ENCODE measurements around the gene GBP1. TPM values are rescaled to one million over a fixed set of nuclear protein-coding genes. Genes with fewer than 3 reads are reported as not detected.
"Not testable (repeated sequence)": the region's sequence is repeated elsewhere in the genome, so short reads cannot be mapped to it uniquely, and the experiment has no call there.

The GBP1 gene
- 20.8 and 35.6 TPM in 2 replicates for total RNA-seq

DNA sequence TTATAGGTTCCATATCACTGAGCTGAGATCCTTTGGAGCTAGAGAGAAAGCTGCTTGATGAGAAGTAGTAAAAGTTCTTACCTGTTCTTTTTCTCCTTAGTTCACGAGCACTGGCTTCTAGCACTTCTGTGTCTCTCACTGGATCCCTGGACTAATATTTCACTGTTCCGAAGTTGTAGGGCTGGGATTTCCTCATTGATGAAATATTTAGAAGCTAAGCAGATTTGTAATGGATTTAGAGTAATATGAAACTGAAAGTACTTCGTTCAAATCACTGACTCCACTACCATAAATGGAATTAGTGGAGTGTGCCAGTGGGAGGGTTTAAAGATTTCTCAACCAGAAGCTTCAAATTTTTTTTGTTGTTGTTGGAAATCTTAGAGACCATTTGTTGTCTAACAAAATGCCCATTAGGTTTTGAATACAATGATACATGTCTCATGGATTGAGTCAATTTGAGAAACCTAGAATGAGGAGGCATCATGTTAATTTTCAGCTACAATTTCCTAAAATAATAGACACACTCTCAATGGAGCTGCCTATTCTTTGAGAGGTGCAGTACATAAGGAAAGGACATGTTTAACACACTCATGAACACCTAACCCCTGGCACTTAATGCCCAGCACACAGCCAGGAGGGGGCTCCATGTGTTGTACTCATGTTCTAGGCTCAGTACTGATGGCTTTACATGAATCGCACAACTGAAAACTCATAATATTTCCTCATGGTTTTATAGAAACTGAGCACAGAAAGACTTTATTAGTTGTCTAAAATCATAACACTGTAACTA lies at the start of gene GBP1:
TSS of gene GBP1 (minus strand) at position 130 of the 790 bp plus-strand sequence. CDS start 1,974 bp downstream, outside the sequence.
- DNase-seq (ENCODE audit: low read depth, low spot score) = peak; percentile 68

DNA sequence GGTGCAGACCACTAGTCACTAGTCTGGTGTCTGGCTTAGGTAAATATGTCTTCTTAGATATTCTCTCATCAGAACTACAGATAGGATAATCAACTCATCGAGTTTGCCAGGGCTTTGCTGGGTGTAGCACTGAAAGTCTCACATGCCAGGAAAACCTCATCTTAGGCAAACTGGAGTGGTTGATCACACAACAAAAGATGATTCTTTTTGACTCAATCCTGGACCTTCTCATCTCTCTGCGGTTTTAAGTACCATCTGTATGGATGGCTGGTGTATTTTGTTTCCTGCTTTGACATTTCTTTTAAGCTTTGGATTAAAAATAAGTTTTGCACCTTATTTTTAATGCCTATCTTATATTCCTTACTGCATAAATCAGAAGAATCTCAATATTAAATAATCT lies 49.7 kb upstream of the GBP1 start:
- DNase-seq (ENCODE audit: low read depth, low spot score) = no peak

DNA sequence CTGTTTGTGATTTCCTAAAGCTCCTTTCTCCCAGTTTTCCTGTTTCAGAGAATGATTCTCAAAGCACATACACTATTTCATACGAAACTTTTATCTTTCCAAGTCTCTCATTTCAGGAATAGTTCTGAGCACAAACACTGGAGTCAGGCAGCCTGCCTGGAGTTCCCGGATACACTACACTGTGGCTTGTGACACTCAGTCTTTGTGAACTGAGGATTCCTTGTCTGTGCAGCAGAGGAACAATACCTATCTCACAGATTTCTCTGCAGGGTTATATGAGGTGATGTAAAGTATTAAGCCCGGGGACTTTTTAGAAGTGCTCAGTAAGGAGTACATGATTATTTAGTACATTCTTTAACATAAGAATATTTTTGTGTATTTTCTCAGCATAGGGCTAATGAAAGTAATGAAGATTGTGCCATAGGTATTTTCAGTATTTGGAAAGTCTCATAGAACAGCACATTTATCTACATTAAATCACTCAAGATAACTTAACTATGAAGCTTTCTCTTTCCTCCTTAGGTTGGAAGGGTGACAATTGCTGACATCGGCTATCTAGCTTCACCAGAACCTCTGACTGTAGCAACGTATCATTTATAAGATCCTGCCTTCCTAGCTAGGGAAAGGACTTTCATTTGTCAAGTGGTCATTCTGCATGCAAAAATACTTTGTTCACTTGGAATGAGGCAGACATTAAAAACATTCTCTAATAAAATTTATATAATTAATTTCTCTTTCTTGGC lies 48.0 kb upstream of the GBP1 start:
- DNase-seq (ENCODE audit: low read depth, low spot score) = no peak

DNA sequence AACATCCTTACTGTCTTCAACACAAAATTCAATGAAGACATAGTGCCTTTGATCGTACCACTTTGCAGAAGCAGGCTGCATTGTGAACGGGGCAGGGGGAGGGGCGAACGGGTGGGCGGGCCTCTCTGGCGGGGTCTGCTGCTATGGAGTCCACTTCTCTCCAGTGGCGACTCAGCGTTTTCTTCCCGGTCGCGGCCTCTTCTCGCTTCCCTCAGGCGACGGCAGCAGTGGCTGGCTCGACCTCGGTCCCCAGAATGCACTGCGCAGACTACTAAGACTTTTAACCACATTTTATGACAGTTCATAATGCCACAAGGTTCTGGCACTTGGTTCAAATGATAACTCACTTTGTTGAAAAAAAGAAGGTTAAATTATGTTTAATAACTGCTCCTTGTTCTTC lies 39.7 kb upstream of the GBP1 start:
- DNase-seq (ENCODE audit: low read depth, low spot score) = no peak

GRCh38 chr1:89104147-89104546 lies 39.1 kb upstream of the GBP1 start:
- DNase-seq (ENCODE audit: low read depth, low spot score) = no peak

- no peak for DNase-seq (ENCODE audit: low read depth, low spot score)
Observed at GRCh38 chr1:89102021-89102420, 37.0 kb upstream of the GBP1 start.

DNA sequence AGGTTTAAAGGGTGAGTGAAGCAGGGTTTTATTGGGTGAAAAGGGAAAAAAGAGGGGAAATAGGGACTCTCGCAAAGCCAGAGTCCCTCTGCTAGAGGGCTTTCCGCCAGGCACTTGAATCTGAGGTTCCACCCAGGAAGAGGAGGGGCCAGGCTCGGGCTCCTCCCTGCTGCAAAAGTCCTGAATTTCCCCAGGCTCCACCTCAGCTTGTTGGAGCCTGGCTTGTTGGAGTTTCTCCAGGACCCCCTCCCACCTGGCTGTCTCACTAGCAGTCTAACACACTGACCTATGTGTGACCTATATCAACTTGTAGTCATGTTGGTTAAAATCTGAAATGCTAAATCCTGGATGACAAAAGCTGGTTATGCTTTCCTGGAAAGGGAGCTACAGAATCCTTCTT lies 35.4 kb upstream of the GBP1 start:
- DNase-seq (ENCODE audit: low read depth, low spot score) = no peak

DNA sequence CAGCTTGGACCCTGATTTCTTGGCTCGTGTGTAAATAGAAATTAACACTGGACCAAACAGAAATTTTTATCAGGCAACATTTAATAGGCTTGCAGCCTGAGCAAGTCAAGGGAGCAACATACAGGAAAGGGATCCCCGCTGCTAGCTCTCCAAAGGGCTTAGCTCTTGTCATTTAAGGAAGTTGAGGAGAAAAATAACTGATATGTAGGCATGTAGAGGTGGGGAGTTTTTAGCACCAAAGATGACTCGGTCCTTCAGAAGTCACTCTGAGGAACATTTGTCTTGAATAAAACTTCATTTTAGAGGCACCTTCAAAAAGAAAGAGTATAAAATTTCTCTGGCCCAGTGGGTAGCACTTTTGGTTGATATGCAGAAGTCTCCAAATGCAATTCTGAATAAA lies 33.8 kb upstream of the GBP1 start:
- DNase-seq (ENCODE audit: low read depth, low spot score) = no peak

- DNase-seq (ENCODE audit: low read depth, low spot score) = no peak
Observed at GRCh38 chr1:89095737-89096136, 30.7 kb upstream of the GBP1 start.

DNA sequence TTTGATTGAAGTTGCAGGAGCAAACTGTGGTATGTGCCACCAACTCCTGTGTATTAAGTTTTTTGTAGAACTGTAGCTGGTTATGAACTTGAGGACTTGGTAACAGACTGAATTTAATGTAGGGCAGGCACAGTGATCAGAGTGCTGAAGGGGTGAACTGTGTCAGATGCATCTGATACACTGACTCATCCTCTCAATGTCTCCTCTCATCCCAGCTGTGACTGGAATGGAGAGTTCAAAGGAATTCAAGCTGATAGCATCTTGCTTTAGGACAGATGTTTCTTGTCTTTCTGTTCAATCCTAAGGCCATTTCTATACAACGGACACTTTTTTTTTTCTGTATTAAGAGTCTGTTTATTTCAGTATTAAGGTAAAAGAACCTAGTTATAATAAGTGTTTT lies 25.0 kb upstream of the GBP1 start:
- no peak for DNase-seq (ENCODE audit: low read depth, low spot score)

DNA sequence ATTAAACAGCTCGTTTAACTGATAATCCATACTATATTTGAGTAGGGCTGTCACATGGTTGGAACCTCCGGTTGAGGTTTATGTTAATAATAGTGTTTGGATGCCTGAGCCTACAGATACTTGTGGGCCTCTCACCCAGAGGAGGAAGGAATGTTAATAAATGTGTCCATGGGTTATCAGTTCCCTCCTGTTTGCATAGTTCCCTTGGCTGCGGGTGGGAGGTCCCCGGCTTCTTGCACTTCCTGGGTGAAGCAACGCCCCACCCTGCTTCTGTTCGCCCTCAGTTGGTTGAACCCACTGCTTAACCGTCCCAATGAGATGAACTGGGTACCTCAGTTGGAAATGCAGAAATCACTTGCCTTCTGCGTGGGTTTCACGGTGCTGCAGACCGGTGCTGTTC lies 23.6 kb upstream of the GBP1 start:
- DNase-seq (ENCODE audit: low read depth, low spot score) = no peak

DNA sequence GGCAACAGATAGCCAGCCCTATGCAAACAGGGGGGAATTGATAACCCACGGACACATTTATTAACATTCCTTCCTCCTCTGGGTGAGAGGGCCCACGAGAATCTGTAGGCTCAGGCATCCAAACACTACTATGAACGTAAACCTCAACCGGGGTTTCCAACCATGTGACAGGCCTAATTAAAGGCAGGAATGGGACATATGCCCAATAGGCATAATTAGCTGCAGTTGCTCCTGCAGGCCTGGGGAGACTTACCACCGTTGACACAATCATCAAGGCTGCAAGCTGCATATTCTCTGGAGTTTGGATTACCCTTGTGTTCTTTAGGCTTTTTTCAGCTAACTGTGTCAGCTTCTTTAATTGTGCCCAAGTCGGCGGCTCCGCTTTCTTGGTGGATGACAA lies 22.2 kb upstream of the GBP1 start:
- no peak for DNase-seq (ENCODE audit: low read depth, low spot score)

DNA sequence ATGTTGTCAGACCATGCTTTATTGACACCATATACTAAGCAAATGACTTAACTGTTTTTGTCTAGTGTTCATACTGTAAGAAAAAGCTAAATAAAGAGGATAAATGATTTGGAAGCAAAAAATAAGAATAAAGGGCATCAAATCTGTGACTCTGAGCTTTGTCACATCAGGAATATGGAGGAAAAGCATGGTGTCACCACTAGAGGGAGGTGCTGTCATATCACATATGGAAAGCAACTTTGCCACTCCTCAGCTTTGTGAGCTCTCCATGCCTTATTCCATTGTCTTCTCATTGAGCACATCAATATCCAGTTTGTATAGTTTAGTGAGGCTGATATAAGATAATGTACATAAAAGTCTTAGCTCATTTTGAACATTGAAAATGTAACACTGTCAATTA lies 20.8 kb upstream of the GBP1 start:
- DNase-seq (ENCODE audit: low read depth, low spot score) = peak; percentile 19

DNA sequence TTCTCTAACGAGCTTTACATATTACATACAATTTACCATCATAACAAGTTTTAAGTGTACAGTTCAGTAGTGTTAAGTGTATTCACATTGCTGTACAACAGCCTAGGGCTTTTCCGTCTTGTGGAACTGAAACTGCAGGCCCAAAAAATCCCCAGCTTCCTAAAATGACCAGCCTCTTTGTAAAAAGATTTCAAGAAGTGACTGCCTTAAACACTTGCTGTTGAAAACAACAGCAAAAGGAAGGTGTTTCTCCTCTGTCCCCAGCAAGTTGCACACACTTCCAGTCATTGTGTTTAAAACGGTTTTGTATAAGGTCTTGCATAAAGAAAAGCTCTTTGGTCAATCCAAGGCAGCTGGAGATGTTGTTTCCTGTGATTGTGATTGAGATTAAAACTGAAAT lies 16.0 kb upstream of the GBP1 start:
- peak; percentile 19 for DNase-seq (ENCODE audit: low read depth, low spot score)

- DNase-seq (ENCODE audit: low read depth, low spot score) = not testable (repeated sequence)
Observed at GRCh38 chr1:89080068-89080467, 15.1 kb upstream of the GBP1 start.

- DNase-seq (ENCODE audit: low read depth, low spot score) = not testable (repeated sequence)
Observed at GRCh38 chr1:89072466-89073065, 7.6 kb upstream of the GBP1 start.

DNA sequence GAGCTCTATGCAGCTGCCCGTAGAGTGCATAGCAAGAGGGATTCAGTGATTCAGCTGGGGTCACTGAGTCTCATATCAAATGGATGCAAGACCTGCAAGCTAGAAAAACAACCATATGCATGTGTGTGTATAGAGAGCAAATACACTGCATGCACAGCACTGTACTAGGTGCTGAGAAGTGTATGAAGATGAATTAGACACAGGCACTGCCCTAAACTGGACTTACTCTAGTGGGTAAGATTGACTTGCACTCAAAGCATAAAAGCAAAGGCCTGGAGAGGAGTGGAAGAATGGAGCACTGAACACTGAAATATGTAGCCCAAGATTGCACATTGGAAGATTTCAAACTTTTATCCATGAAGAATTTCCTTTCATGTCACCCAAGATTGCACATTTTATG lies 5.5 kb upstream of the GBP1 start:
- no peak for DNase-seq (ENCODE audit: low read depth, low spot score)

DNA sequence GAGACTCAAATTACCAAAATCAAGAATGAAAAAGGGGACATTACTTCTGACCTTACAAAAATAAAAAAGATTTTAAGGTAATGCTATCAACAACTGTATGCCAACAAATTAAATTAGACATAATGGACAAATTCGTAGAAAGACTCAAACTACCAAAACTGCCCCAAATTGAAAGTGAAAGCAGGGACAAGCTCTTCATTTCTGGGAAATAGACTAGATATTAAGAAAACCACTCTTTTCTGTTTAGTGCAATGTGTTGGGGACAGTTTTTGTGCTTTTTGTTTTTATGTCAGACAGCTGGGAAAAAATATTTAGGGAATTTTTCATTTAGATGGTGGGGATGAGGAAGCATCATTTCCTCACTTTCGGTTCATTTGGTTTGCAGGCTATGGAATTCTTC lies 4.9 kb upstream of the GBP1 start:
- no peak for DNase-seq (ENCODE audit: low read depth, low spot score)

DNA sequence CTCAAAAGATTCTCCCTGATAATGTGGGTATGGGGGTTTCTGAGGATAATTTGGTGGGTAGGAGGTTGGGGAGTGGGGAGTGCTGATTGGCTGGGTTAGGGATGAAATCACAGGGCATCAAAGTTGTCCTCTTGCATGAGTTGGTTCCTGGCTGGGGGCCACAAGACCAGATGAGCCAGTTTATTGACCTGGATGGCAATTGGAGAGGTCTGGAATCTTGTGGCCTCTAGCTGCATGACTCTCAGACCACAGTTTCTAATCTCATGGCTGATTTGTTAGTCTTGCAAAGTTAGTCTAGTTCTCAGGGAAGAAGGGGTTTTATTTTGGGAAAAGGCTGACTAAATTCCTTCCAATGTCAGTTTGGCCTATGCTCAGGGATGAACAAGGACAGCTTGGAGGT lies 3.3 kb upstream of the GBP1 start:
- no peak for DNase-seq (ENCODE audit: low read depth, low spot score)

GRCh38 chr1:89064632-89065031 lies 376 bp downstream of the GBP1 start:
- no peak for DNase-seq (ENCODE audit: low read depth, low spot score)

DNA sequence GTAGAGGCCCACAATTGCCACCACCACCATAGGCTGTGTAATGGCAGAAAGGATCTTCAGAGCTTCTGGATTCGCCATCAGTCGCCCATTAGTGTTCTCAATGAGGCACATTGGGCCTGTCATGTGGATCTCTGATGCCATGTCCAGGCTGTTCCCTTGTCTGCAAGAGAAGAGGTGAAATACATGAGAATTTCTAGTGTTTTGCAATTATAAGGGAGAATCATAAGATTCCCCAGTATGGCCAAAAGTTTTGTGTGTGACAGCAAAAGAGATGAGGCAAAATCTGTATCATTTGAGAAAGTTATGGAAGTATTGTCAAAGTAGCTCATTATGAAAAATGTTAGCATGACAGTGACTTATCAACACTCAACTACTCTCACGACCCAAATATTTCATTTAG lies 1.9 kb downstream of the GBP1 start:
- no peak for DNase-seq (ENCODE audit: low read depth, low spot score)

GRCh38 chr1:89060091-89060490 lies 4.9 kb downstream of the GBP1 start:
- DNase-seq (ENCODE audit: low read depth, low spot score) = no peak

- no peak for DNase-seq (ENCODE audit: low read depth, low spot score)
Observed at GRCh38 chr1:89051955-89052312, 13.1 kb downstream of the GBP1 start.

Measured in pulmonary artery endothelial cell (primary cell).